HepG2 (cell line): ENCODE measurements around the gene RHOG.
"Not testable (repeated sequence)": the region's sequence is repeated elsewhere in the genome, so short reads cannot be mapped to it uniquely, and the experiment has no call there.

Source experiments
- JDP2 ChIP-seq: sonication (generic); formaldehyde crosslinking; IDR thresholded peaks from 2 replicates; pipeline ENCODE4 v1.8.1; 2022; ENCODE audit warnings: missing genetic modification reagents, borderline replicate concordance
- ZSCAN9 ChIP-seq: IDR thresholded peaks from 2 replicates; pipeline ENCODE4 v1.6.1; 2016; ENCODE audit warnings: borderline replicate concordance

DNA sequence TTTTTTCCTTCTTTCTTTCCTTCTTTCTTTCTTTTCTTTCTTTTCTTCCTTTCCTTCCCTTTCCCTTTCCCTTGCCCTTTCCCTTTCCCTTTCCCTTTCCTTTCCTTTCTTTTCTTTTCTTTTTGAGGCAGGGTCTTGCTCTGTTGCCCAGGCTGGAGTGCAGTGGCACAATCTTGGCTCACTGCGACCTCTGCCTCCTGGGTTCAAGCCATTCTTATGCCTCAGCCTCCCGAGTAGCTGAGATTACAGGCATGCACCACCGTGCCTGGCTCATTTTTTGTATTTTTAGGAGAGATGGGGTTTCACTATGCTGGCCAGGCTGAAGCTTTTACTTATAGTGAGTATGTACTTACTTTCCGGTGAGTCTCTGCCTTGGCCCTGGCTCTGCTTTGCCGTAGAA, 25.9 kb downstream of the RHOG start:
- TF ChIP-seq ZSCAN9; JDP2 (CRISPR knock-in tag): not testable (repeated sequence)
